GM18873 (cell line): ENCODE results near the gene PDK3.

Experiments used
- ATAC-seq: cut with Tn5 transposase; IDR thresholded peaks from one replicate; pipeline ENCODE4 v1.9.1; 2021; ENCODE audit warnings: mild to moderate bottlenecking, moderate library complexity, moderate number of reproducible peaks; ENCODE audit not compliant: unreplicated experiment, low FRiP score

PDK3 gene

DNA sequence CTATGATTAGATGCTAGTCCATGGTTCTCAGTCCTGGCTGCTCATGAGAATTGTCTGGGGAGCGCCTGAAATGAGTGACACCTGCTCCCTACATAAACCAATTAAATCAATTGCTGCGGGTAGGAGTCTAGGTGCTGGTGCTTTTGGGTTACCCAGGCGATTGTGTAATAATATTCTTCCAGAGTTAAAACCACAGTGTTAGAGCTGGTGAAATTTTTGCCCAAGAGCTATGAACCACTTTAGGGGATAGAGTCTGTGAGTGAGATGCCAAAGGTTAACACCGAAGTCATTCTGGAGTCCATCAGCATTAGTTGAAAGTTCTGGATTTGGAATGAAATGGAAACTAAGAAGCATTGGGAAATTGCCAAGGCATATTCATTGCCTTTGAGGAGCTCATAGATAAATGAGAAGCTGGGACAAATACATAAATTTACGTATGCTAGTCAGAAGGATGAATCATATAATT, 15.3 kb downstream of the PDK3 start:
- peak; percentile 24 for ATAC-seq

DNA sequence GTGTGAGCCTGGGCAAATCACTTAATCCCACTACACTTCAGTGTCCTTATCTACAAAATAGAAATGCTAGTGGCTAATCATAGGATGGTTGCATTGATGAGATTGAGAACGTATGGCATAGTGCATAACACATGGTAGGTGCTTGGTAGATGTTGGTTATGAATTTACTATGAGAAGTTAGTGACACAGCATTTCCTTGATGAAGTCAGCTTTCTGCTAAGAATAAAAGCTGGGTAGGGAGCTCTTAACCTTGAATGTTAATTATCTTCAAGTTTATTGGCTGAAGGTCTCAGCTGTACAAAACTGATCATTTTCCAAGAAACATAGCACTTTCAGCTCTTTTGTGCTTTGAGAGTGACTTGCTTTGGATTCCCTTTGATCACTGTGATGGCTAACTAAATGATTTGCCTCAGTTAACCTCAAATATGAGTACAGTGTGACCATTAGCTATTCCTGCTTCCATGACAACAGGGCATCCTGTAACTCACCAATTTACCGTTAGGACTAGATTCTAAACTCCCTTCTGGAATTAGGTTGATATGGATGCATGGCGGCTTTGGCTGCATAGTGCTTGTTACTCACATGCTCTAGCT, 17.8 kb downstream of the PDK3 start:
- ATAC-seq, result no peak

DNA sequence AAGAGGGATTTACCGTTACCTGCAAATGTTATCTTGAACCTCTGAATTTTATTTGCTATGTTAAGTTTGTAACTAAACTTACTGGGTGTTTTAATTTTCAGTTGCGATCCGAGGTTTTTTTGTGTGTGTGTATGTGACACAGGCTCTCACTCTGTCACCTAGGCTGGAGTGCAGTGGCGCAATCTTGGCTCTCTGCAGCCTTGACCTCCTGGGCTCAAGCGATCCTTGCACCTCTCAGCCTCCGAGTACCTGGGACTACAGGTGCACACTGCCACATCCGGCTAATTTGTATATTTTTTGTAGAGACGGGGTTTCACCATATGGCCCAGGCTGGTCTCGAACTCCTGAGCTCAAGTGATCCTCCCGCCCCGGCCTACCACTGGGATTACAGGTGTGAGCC, 18.5 kb downstream of the PDK3 start:
- ATAC-seq, result no peak

DNA sequence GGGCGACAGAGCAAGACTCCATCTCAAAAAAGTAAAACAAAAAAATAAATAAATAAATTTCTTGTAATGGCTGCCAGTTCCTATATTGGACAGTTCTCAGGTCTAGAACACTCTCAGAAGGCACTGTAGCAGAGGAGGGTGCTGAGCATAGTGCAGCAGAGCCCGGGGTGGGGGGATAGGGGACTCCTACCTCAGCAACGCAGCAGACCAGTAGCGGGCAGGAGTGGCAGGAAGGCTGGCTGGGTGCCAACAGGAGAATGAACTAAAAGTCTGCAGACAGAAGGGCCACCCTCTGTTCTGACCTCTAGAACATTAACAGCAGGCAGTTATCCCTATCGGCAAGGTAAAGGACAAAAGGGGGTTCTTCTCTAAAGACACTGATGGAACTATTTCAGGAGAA, 20.2 kb downstream of the PDK3 start:
- no peak for ATAC-seq

DNA sequence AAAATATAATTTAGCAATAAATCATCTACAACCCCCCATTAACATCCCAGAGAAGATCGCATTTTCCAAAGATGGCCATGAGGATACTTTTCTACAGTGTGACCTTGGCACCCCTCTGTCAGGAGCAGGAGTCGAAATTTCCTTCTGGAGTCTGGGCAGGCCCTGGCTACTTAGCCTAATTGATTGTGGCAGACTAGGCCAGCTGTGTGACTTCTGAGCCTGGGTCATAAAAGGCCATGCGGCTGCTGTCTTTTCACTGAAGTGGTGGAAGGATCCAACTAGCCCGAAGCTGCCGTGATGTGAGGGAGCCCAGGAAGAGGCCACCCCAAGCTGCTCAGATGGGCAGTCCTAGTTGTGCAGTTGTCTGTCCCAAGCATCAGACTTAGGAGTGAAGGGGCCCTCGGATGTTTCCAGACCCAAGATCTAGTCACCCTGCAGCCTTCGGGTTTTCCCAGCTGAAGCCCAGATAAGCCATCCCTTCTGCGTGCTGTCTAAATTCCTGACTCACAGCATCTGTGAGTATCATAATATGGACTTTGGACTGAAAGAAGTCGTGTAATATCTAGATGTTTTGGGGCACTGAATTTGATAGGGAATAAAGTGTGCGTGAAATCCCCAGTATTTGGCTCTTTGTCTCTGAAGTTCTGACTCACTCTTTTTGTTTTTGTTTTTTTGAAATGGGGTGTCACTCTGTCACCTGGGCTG, 21.0 kb downstream of the PDK3 start:
- ATAC-seq, result no peak

DNA sequence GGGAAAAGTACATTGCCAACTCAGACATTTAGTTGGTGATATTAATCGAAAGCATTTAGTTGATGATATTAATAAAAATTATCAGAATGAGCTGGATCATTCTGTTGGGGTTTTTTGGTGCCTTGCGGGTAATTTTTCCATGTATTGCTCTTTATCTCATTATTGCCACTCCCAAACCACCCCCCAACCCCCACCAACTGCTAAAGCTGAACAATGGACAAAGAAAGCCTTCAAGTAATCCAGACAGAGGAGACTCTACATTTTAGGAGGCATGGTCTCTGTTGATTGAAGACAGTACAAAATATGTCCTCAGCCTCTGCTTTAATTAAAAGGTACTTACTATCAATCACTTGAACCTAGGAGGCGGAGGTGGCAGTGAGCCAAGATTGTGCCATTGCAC, 22.5 kb downstream of the PDK3 start:
- no peak for ATAC-seq

DNA sequence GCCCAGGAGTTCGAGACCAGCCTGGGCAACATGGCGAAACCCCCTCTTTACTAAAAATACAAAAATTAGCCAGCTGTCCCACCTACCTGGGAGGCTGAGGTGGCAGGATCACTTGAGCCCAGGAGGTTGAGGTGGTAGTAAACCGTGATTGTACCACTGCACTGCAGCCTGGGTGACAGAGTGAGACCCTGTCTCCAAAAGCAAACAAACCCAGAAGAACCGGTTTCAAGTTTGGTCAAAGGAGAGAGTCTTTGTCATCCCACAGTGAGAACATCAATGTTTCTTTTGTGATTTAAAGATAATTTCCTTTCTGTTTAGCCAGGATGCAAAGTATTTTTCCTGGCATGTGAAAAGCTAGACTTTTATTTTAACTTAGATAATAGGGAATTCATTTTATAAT, 26.7 kb downstream of the PDK3 start:
- ATAC-seq, result no peak

DNA sequence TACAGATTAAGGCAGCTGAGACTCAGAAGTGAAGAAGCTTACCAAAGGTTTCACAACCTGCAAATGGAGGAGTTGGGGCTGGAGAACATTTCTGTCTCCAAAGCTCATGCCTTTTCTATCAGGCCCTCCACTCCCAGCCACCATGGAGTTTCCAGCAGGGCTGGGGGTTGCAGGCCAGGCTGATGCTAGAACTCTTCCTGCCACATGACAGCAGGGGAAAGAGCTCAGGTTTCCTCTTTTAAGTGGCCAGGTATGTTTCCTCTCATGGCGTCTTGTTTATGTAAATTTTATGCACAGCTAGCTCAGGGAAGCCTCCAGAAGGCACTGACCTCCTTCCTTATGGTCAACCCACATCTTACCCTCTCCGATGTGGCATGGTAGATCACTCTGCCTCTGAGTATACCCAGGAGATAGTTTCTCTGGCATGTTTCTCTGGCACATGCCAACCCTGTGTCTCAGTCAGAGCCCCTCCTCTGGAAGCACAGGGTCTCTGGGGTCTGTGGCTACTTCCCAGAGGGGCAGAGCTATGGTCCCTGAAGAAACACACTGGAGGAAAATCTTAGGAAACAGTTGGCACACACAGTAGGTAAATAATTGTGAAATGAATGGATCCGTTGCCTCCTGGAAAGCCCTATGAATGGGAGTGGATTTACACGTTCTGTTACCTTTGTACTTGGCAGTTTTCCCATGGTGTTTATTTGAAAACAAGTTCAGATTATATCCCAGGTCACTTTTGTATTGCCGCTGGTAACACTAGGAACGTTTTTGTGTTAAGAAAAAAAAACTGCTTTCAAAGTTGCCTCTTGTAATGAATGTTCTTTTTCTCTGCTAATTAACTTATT, 28.9 kb downstream of the PDK3 start:
- ATAC-seq, result no peak

DNA sequence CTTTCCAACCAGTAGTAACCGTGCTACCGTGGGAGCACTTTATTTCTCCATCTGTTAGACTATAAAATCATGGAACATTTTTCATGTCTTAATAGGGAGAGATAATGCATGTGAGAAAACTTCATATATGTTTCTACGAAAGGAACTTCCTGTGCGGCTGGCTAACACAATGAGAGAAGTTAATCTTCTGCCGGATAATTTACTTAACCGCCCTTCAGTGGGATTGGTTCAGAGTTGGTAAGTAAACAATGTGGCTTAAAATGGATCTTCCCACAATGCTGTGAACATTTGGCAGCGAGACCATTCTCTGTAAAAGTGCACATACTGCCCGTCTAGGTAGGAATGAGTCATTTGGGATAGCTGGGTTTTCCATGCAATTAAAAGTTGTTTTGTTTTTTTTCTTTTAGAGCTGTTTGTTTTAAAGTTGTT, 29.6 kb downstream of the PDK3 start:
- no peak for ATAC-seq

DNA sequence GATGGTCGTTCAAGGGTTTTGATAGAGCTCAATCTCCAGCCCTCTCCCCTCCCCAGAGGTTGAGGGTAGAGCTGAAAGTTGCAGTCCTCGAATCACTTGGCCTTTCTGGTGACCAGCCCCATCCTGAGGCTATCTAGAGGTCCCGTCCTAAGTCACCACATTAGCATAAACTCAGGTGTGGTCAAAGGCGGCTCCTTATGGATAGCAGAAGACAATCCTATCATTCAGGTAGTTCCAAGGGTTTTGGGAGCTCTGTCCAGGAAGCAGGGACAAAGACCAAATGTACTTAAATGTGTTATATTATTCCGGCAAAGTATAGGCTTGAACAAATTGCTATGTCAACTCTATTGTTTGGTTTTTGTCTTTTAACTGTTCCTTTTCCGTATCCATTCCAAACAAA, 30.6 kb downstream of the PDK3 start:
- no peak for ATAC-seq

DNA sequence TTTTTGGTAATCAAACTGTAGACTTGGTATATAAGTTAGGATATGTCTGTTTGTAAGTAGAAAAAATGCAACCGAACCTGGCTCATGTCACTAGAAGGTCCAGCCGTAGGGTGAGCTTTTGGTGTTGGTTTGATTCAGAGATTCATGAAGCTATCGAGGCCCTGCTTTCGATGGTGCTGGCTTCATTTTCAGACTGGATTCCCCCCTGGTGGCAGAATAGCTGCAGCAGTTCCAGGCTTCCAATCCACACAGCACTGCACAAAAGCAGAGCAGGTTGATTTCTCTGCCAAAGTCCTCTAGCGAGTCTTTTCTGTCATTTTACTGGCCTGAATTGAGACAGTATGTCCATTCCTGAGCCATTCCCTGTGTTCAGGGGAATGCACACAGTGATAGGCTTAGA, 33.1 kb downstream of the PDK3 start:
- ATAC-seq, result no peak

DNA sequence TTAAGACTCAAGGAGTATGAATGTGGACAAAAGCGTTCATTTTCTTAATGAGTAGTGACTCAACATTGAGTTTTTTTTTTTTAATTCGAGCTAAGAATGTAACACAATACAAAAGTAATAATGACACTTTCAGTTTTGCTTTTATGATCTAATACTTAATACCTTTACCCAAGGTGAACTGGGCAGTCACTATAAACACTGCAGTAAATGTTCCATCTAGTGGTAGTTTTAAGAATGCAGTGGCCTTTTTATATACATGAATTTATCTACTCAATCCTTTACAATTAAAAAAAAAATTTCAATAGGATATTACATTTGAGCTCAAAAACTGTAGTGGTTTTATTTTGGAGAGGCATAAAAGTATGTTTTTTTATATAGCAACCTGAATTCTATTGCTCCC, 33.9 kb downstream of the PDK3 start:
- ATAC-seq, result no peak

DNA sequence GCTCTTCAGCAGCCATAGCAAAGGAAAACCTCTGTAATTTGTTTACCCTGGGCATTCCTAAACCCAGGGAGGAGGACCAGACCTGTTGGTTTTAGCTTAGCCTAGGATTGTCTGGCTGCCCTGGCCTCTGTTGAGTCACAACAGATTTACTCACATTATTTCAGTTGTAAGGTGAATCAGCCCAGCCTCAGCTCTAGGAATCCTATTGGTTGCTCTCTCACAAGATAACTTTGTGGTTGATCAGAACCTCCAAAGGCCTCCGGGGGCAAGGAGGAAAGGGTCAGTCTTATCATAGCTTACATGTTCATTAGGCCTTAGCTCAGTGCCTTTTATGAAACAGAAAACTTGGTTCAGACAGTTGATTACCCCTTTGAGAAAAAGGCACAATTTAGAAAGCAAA, 41.0 kb downstream of the PDK3 start:
- no peak for ATAC-seq

DNA sequence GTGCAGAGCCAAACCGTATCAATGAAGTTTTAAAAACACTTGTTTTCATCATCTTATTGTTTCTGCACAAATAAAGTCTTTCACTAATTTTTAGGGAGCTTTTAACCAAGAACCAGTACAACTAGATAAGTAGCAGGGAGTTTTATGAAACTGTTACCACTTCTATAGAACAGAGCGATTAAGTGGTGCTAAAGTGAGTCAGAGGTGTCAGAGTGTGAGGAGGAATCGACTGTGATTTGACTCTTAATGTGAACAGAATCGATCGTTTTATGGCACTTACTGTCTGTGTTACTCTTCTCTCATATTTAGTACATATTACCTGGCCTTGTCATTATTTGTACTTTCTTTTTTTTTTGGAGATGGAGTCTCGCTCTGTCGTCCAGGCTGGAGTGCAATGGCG, 43.3 kb downstream of the PDK3 start:
- ATAC-seq, result no peak

DNA sequence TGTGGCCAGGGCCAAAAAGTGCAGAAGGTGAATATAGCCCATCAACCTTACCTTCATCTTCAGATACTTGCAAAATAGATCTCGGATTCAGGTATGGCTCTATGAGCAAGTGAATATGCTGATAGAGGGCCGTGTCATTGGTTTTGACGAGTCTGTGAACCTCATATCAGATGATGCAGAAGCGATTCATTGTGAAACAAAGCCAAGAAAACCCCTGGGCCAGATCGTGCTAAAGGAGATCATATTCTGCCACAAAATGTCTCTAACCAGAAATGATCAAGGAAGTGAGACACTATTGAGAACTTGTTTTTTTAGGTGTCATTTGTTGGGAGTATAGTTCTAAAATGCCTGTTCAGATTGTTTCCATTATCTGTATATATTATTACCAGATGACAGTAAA, 48.3 kb downstream of the PDK3 start:
- ATAC-seq, result peak; percentile 93

DNA sequence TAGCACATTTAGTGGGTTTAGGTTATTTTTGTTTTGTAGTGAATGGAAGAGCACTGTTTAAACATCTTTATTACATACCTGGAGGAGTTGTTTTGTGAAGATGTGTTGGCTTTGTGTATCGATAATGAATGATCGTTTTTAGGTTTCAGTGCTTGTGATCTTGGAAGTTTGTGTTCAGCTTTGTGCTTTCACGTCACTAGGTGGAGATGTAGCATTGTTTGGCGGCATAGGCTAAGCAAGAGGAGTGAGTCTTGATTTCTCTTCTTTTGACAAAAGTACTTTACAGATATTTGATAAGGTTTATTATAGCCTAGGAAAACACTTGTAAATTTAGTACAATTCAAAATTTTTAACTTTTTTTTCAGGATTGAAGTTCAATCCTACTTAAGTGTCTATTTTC, 50.4 kb downstream of the PDK3 start:
- ATAC-seq, result no peak

DNA sequence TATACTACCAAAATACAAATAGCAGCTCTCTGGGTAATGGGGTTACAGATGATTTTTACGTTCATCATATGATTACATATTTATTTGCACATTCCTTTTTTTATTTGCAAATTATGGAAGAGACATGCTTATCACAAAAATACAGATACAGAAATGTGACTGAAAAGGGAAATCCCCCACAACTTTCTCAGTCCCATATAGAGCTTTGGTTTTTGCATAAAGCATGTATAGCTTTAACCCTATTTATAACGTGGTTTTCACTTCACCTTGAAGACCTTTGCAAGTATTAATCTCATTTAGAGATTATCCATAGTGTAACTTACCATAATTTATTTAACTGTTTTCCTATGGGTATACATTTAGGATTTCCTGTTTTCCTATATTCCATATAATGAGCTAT, 55.4 kb downstream of the PDK3 start:
- no peak for ATAC-seq

DNA sequence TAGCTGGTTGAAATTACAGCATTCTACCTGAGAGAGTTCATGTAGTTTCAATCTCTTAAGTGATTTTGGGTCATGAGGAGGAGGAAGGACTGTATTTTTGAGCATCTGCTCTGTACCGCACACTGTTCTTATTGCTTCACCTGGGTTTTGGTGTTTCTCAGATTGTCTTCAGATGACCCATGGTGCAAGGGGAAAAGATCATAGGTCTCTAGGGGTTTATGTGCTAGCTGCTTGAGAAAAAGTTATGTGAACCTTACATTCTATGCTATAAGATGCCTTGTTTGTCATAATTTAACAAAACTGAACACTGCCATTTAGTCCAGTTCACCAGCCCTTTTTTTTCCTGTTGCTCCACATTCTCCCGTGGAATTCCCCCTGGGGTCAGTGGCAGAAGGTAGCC, 60.4 kb downstream of the PDK3 start:
- ATAC-seq, result no peak

DNA sequence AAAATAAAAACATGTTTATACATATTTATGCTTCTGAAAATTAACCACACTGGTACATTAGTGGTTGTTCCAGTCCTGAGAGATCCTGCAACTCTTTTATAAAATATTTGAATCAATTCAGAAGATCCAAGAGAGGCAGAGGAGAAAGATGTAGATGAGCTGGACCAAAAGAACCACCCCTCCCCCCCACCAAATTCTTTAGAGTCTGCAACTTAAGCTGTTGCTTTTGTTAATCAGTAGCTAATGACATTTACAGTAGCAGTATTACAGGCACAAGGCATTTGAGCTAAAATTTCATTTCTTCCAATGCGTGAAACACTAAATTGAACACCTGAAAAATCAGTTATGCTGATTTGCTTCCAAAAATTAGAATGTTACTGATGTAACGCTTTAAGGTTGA, 61.5 kb downstream of the PDK3 start:
- no peak for ATAC-seq

DNA sequence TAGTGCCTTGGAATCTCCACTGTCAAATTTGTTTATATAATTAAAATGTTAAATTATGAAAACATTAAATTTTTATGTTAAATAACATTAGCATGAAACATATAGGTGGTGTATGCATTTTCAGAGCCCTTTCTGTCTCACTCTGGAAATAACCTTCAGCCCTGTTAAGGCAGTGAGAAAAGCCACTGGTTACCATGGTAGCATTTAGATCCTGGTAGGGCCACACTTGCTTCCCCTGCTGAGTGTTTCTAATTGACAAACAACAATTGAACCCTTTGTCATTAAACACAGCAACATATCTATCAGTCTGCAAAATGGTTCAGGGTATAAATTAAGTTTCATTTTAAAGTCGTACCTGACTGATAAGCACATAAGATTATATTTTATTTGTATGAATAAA, 63.5 kb downstream of the PDK3 start:
- no peak for ATAC-seq

DNA sequence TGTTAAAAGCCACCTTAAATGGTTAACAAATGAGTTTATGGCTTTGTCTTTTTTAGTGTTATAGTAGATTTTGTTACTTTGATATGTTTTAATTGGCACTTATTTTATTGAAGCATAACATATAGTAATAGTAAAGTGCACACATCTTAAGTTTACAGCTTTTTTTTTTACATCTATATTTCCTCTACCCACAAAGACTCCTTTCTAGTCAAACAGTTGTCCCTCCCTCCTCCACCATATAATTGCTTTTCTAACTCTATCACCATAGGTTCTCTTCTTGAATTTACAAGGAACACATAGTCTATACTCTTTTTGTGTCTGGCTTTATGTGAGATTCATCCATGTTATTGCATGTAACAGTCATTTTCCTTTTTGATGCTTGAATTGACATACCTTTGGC, 71.5 kb downstream of the PDK3 start:
- ATAC-seq, result no peak

DNA sequence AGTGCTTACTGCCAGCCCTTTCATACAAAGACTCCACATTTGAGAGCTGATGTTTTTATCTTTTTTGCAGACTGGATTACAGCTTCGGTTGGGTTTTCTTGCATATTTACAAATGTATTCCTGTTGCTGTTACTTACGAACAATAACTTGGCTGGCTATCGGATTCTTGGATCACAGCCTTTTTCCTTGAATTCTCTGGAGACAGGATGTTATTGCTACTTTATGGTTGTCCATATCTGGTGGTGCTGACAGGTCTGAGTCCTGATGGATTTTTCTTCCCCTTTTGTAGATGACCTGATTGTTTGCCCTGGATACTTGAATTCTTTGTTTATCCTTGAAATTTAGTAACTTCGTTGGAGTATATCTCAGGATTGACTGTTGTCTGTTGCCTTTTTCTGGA, 77.7 kb downstream of the PDK3 start:
- no peak for ATAC-seq
